C4-2B (cell line): ENCODE measurements around the gene TMED6.
"Not testable (repeated sequence)": the region's sequence is repeated elsewhere in the genome, so short reads cannot be mapped to it uniquely, and the experiment has no call there.

ENCODE experiments used
- H3K27ac ChIP-seq: fragments of 450-650 bp; 2 replicates; pipeline ENCODE4 v1.5.1; 2017
- ZFX ChIP-seq: fragments of 450-650 bp; IDR thresholded peaks from 2 replicates; pipeline ENCODE4 v1.6.1; 2017
- TF ChIP-seq, protein P1 (sequence below): fragments of 450-650 bp; conservative IDR thresholded peaks from 2 replicates; pipeline ENCODE4 v1.5.1; 2017; ENCODE audit warnings: mild to moderate bottlenecking

The TMED6 gene

GRCh38 chr16:69307856-69308255 is 43.7 kb downstream of the TMED6 start:
- TF ChIP-seq ZFX: no peak
- H3K27ac ChIP-seq: no peak overlapping the region

DNA sequence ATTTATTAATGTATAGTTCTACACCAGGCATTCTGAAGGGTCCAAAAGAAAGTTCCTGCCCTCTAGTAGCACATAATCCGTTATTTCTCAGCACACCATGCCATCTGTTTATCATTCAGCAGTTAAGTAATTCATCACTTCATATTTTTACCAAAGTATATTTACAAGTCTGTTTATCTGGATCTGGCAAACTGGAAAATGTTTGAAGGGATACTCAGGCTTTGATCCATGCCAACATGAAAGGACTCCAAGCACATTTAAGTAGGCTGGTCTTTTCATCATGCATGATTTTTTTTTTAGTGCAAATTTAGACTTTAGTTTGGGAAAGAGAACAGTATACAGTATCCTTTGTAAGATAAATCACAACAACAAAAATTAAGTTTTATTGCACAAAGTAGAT is 44.5 kb downstream of the TMED6 start:
- TF ChIP-seq, protein P1, sequence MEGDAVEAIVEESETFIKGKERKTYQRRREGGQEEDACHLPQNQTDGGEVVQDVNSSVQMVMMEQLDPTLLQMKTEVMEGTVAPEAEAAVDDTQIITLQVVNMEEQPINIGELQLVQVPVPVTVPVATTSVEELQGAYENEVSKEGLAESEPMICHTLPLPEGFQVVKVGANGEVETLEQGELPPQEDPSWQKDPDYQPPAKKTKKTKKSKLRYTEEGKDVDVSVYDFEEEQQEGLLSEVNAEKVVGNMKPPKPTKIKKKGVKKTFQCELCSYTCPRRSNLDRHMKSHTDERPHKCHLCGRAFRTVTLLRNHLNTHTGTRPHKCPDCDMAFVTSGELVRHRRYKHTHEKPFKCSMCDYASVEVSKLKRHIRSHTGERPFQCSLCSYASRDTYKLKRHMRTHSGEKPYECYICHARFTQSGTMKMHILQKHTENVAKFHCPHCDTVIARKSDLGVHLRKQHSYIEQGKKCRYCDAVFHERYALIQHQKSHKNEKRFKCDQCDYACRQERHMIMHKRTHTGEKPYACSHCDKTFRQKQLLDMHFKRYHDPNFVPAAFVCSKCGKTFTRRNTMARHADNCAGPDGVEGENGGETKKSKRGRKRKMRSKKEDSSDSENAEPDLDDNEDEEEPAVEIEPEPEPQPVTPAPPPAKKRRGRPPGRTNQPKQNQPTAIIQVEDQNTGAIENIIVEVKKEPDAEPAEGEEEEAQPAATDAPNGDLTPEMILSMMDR: no peak
- no peak for TF ChIP-seq ZFX
- H3K27ac ChIP-seq: no peak overlapping the region

DNA sequence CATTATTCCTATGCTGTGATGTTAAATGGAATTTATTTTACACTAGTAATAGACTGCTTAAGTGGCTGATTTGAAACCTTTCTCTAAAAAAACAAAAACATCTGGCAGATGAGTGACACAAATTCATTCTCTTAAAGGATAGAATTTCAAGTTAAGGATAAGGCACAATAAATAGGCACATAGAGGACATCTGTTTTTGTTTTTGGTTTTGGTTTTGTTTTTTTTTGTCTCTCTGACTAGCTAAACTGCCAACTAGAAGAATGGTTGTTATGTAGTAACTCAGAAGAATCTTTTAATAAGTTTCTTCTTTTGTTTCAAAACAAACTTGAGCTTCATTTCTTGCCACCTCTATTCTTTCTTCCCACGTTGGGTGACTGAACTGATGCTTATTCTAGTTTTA is 45.6 kb downstream of the TMED6 start:
- no peak overlapping the region for H3K27ac ChIP-seq
- TF ChIP-seq, protein P1: no peak
- no peak for TF ChIP-seq ZFX

DNA sequence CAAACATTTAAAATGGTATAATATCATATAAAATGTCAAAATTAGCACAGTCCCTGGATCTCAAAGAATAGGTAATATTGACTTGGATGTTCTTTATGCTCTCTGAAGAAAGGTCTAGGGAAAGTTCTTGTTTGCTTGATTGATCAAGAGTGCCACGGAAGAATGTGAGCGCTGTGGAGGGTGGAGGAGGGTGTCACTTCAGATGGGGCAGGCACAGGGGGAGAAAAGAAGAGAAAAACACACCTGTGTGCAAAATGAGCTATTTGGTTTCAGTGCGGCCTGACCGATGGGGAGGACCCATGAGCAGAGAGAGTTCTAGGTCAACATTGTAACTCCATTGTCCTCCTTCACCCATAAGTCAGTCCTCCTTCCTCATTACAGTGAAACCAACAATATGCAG is 49.3 kb downstream of the TMED6 start:
- H3K27ac ChIP-seq: no peak overlapping the region
- TF ChIP-seq, protein P1: no peak
- TF ChIP-seq ZFX: no peak

DNA sequence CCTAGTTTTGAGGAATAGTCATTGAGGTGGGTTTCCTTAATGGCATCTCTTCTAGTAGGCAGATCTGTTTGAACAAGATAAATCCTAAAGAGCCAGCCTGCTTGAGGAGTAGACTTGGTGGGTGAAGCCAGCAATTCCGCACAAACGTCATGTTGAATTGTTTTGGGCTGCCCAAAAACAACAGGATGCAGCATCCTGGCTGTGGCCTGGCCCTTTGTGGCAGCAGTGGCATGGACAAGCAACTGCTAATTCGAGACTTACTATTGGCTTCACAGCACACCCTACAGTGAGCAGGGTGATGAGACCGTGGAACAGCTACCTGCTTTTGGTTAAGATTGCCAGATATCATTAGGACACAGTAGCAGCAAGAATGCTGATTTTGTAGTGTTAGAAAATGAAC is 49.7 kb downstream of the TMED6 start:
- no peak overlapping the region for H3K27ac ChIP-seq
- TF ChIP-seq, protein P1: no peak

GRCh38 chr16:69301187-69301586 is 50.4 kb downstream of the TMED6 start:
- H3K27ac ChIP-seq: no peak overlapping the region
- TF ChIP-seq, protein P1: no peak
- no peak for TF ChIP-seq ZFX

DNA sequence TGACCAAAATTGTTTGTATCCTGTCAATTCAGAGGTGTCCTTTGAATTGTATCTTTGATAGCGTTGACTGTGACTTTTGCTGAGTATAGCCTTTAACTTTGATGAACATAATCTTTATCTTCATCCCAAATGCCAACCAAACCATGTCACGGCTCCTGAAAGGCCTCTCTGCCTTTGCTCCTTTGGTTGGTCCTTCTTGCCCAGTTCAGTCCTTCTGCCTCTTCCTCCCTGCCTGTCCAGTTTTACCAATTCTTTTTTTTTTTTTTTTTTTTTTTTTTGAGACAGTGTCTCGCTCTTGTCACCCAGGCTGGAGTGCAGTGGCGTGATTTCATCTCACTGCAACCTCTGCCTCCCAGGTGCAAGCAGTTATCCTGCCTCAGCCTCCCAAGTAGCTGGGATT is 53.3 kb downstream of the TMED6 start:
- TF ChIP-seq, protein P1: no peak
- TF ChIP-seq ZFX: no peak
- no peak overlapping the region for H3K27ac ChIP-seq

DNA sequence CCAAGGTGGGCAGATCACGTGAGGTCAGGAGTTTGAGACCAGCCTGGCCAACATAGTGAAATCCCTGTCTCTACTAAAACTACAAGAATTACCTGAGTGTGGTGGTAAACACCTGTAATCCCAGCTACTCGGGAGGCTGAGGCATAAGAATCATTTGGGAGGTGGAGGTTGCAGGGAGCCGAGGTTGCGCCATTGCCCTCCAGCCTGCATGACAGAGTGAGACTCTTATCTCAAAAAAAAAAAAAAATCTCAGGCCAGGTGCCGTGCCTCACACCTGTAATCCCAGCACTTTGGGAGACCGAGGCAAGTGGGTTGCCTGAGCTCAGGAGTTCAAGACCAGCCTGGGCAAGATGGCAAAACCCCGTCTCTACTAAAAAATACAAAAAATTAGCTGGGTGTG is 54.8 kb downstream of the TMED6 start:
- H3K27ac ChIP-seq: not testable (repeated sequence)

GRCh38 chr16:69294051-69294450 is 57.5 kb downstream of the TMED6 start:
- TF ChIP-seq, protein P1: no peak
- TF ChIP-seq ZFX: no peak
- no peak overlapping the region for H3K27ac ChIP-seq
